HEK293 (cell line): Measurements from ENCODE around the gene MYO1E.

Experiments
- CTCF ChIP-seq: fragments of 450-650 bp; formaldehyde crosslinking; IDR thresholded peaks from 2 replicates; pipeline ENCODE4 v1.5.1; 2016; ENCODE audit warnings: missing biosample characterization, missing genetic modification characterization
- MEIS1 ChIP-seq: sonication (generic); formaldehyde crosslinking; IDR thresholded peaks from 2 replicates; pipeline ENCODE4 v1.8.1; 2022; ENCODE audit warnings: missing genetic modification reagents, mild to moderate bottlenecking, borderline replicate concordance
- PRDM1 ChIP-seq: fragments of 450-650 bp; formaldehyde crosslinking; IDR thresholded peaks from 2 replicates; pipeline ENCODE4; 2016; ENCODE audit warnings: missing biosample characterization, missing genetic modification characterization
- TCF7L2 ChIP-seq: IDR thresholded peaks from 2 replicates; pipeline ENCODE4 v1.6.1; 2011; ENCODE audit warnings: low read depth, mild to moderate bottlenecking, inconsistent platforms, low read length, moderate library complexity, borderline replicate concordance
- YY1 ChIP-seq: fragments of 450-650 bp; formaldehyde crosslinking; IDR thresholded peaks from 2 replicates; pipeline ENCODE4 v1.5.1; 2018; ENCODE audit warnings: missing biosample characterization, missing genetic modification characterization
- ZNF394 ChIP-seq: fragments of 450-650 bp; formaldehyde crosslinking; IDR thresholded peaks from 2 replicates; pipeline ENCODE4 v1.5.1; 2016; ENCODE audit warnings: missing biosample characterization, missing genetic modification characterization, mild to moderate bottlenecking, moderate library complexity, borderline replicate concordance
- TF ChIP-seq, protein P1 (sequence below): fragments of 450-650 bp; formaldehyde crosslinking; IDR thresholded peaks from 2 replicates; pipeline ENCODE4 v1.5.1; 2016; ENCODE audit warnings: missing biosample characterization, missing genetic modification characterization

DNA sequence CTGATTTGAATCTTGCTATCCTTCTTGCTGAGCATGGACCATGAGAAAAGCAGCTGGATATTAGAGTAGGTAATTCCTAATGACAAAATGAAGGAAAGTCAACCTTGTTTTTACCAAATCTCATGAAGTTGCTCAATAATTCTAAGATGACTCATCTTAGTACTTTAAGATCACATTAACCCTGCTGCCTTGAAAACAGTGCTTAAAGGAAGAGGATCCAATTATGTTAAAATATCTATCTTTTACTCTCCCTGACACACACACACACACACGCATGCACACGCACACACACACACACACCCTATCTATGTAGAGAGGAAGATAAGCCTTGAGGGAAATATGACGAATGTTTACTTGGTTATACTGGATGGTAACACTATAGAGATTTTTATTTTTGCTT, 16.0 kb upstream of the MYO1E start:
- TF ChIP-seq PRDM1 (tag by site-specific recombination) (no peak), CTCF (tag by site-specific recombination) (no peak), ZNF394 (tag by site-specific recombination) (no peak), MEIS1 (no peak), YY1 (tag by site-specific recombination) (no peak), TCF7L2 (no peak)
- TF ChIP-seq, protein P1, sequence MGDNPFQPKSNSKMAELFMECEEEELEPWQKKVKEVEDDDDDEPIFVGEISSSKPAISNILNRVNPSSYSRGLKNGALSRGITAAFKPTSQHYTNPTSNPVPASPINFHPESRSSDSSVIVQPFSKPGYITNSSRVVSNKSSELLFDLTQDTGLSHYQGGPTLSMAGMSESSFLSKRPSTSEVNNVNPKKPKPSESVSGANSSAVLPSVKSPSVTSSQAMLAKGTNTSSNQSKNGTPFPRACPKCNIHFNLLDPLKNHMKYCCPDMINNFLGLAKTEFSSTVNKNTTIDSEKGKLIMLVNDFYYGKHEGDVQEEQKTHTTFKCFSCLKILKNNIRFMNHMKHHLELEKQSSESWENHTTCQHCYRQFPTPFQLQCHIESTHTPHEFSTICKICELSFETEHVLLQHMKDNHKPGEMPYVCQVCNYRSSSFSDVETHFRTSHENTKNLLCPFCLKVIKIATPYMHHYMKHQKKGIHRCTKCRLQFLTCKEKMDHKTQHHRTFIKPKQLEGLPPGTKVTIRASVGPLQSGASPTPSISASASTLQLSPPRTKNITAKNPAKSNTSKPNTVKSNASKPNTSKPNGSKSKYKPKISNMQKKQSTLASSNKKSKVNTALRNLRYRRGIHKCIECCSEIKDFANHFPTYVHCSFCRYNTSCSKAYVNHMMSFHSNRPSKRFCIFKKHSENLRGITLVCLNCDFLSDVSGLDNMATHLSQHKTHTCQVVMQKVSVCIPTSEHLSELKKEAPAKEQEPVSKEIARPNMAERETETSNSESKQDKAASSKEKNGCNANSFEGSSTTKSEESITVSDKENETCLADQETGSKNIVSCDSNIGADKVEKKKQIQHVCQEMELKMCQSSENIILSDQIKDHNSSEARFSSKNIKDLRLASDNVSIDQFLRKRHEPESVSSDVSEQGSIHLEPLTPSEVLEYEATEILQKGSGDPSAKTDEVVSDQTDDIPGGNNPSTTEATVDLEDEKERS (tag by site-specific recombination) = no peak
